GM21447 (cell line): ENCODE data around the gene LDLRAD4.

Experiments used
- ATAC-seq: cut with Tn5 transposase; IDR thresholded peaks from one replicate; pipeline ENCODE4 v1.9.1; 2021; ENCODE audit not compliant: unreplicated experiment

Gene LDLRAD4

GRCh38 chr18:13555865-13556264, 337.3 kb downstream of the LDLRAD4 start:
- ATAC-seq = no peak

- ATAC-seq = no peak
Measured at GRCh38 chr18:13556502-13556901, 337.9 kb downstream of the LDLRAD4 start.

GRCh38 chr18:13558124-13558523, 339.6 kb downstream of the LDLRAD4 start:
- peak; percentile 48 for ATAC-seq

GRCh38 chr18:13558790-13559189, 340.2 kb downstream of the LDLRAD4 start:
- no peak for ATAC-seq

GRCh38 chr18:13559754-13560153, 341.2 kb downstream of the LDLRAD4 start:
- ATAC-seq = no peak

- no peak for ATAC-seq
Measured at GRCh38 chr18:13560306-13560705, 341.7 kb downstream of the LDLRAD4 start.

GRCh38 chr18:13562494-13563029, 344.0 kb downstream of the LDLRAD4 start:
- ATAC-seq = peak; percentile 56

GRCh38 chr18:13563390-13563805, 344.8 kb downstream of the LDLRAD4 start:
- ATAC-seq = no peak

GRCh38 chr18:13564579-13564978, 346.0 kb downstream of the LDLRAD4 start:
- ATAC-seq = no peak

GRCh38 chr18:13565228-13565627, 346.7 kb downstream of the LDLRAD4 start:
- no peak for ATAC-seq

- peak; percentile 49 for ATAC-seq
Measured at GRCh38 chr18:13566941-13567746, 348.6 kb downstream of the LDLRAD4 start.

GRCh38 chr18:13568443-13569392, 350.2 kb downstream of the LDLRAD4 start:
- ATAC-seq = peak; percentile 48

- ATAC-seq = no peak
Measured at GRCh38 chr18:13570216-13570615, 351.7 kb downstream of the LDLRAD4 start.

- no peak for ATAC-seq
Measured at GRCh38 chr18:13570856-13571495, 352.4 kb downstream of the LDLRAD4 start.

GRCh38 chr18:13572148-13572547, 353.6 kb downstream of the LDLRAD4 start:
- ATAC-seq = no peak

- no peak for ATAC-seq
Measured at GRCh38 chr18:13572721-13573120, 354.2 kb downstream of the LDLRAD4 start.

GRCh38 chr18:13573750-13574149, 355.2 kb downstream of the LDLRAD4 start:
- ATAC-seq = no peak

GRCh38 chr18:13574355-13574754, 355.8 kb downstream of the LDLRAD4 start:
- no peak for ATAC-seq

GRCh38 chr18:13574761-13575160, 356.2 kb downstream of the LDLRAD4 start:
- ATAC-seq = no peak

- peak; percentile 10 for ATAC-seq
Measured at GRCh38 chr18:13576598-13576997, 358.0 kb downstream of the LDLRAD4 start.

GRCh38 chr18:13577091-13577697, 358.6 kb downstream of the LDLRAD4 start:
- ATAC-seq = peak; percentile 83
